Endothelial cell of umbilical vein (primary cell): ENCODE measurements around the gene STRA6. TPM values are rescaled to one million over a fixed set of nuclear protein-coding genes. Genes with fewer than 3 reads are reported as not detected.

Experiments
- BruUV-seq: library from RNA; stranded (reverse); fragments of 400-500 nt; replicated peaks from 2 replicates; lab custom pipeline; 2021; lab: Mats Ljungman, UMichigan
- CTCF ChIA-PET: fragments of 300-600, 350-600 bp; sonication (Branson Sonifier 250); formaldehyde crosslinking; loops from one replicate; lab custom pipeline; 2021; ENCODE audit warnings: antibody characterized with exemption, inconsistent platforms; lab: Charles Lee
- POLR2A ChIA-PET: fragments of 300-600, 350-600 bp; sonication (Branson Sonifier 250); formaldehyde crosslinking; loops from one replicate; lab custom pipeline; 2021; ENCODE audit warnings: antibody characterized with exemption, inconsistent platforms; lab: Charles Lee
- DNase-seq: peaks from one replicate; pipeline ENCODE4 v3.0.0-alpha.2; 2011; ENCODE audit warnings: low read depth, low spot score
- FAIRE-seq: peaks from 2 replicates; lab custom pipeline; 2011; peaks lifted over from hg19 to GRCh38; lab: Jason Lieb, UNC
- H2AFZ ChIP-seq: 2 replicates; pipeline ENCODE4 v1.6.0; 2012; ENCODE audit warnings: low read depth, low read length, control low read depth, inconsistent platforms
- H3K27ac ChIP-seq: 2 replicates; pipeline ENCODE4 v1.5.1; 2011; ENCODE audit warnings: low read depth, mild to moderate bottlenecking, control low read depth, low read length, moderate library complexity; ENCODE audit not compliant: insufficient read depth
- H3K27me3 ChIP-seq, 2 experiments: 2 replicates each; pipeline versions ENCODE4 v1.6.0 to v1.6.1; 2011; ENCODE audit warnings: low read length in 2 of 2, mixed read lengths in 1 of 2; ENCODE audit not compliant: control insufficient read depth in 2 of 2, insufficient read depth in 2 of 2
- H3K36me3 ChIP-seq, 2 experiments: 2 replicates in 1 of 2; 3 replicates in 1 of 2; pipeline ENCODE4 v1.5.1; 2011; ENCODE audit warnings: low read length in 2 of 2, mild to moderate bottlenecking in 1 of 2, moderate library complexity in 1 of 2; ENCODE audit not compliant: control insufficient read depth in 2 of 2, insufficient read depth in 2 of 2; ENCODE audit errors: extremely low read depth in 1 of 2
- H3K4me1 ChIP-seq: 3 replicates; pipeline ENCODE4 v1.5.1; 2011; ENCODE audit warnings: mild to moderate bottlenecking, low read length; ENCODE audit not compliant: control insufficient read depth, insufficient read depth; ENCODE audit errors: extremely low read depth
- H3K4me2 ChIP-seq: 2 replicates; pipeline ENCODE4 v1.6.1; 2011; ENCODE audit warnings: low read length, control low read depth, mixed read lengths; ENCODE audit not compliant: insufficient read depth
- H3K4me3 ChIP-seq, 3 experiments: fragments of 200-600 bp in 1 of 3; sonication (generic), shearing (Covaris generic) in 1 of 3; replicated peaks in 1 of 3; 2 replicates each; pipeline ENCODE4 v1.5.1; 2011 to 2016; ENCODE audit warnings: control low read depth in 3 of 3, low read length in 3 of 3, mild to moderate bottlenecking in 2 of 3, inconsistent platforms in 1 of 3, low read depth in 1 of 3, moderate library complexity in 1 of 3; ENCODE audit not compliant: insufficient read depth in 1 of 3
- H3K79me2 ChIP-seq: 2 replicates; pipeline ENCODE4 v1.6.0; 2012; ENCODE audit warnings: low read length, inconsistent platforms; ENCODE audit not compliant: control insufficient read depth, insufficient read depth
- H3K9ac ChIP-seq: replicated peaks from 2 replicates; pipeline ENCODE3; 2011; ENCODE audit warnings: low read length, control low read depth; ENCODE audit not compliant: insufficient read depth; ENCODE audit errors: extremely low read depth
- H3K9me1 ChIP-seq: replicated peaks from 3 replicates; pipeline ENCODE4 v1.6.0; 2011; ENCODE audit warnings: mild to moderate bottlenecking, low read length; ENCODE audit not compliant: control insufficient read depth, insufficient read depth; ENCODE audit errors: extremely low read depth
- H3K9me3 ChIP-seq: replicated peaks from 2 replicates; pipeline ENCODE4 v1.5.1; 2012; ENCODE audit warnings: low read length, inconsistent platforms; ENCODE audit not compliant: control insufficient read depth, insufficient read depth
- H4K20me1 ChIP-seq: replicated peaks from 2 replicates; pipeline ENCODE3; 2011; ENCODE audit warnings: mild to moderate bottlenecking, low read length; ENCODE audit not compliant: control insufficient read depth, insufficient read depth; ENCODE audit errors: extremely low read depth
- EZH2 ChIP-seq: IDR thresholded peaks from 2 replicates; pipeline ENCODE4 v1.6.1; 2012; ENCODE audit warnings: borderline replicate concordance, low read depth, mild to moderate bottlenecking, moderate library complexity, low read length, inconsistent platforms; ENCODE audit not compliant: severe bottlenecking
- FOS ChIP-seq: IDR thresholded peaks from 2 replicates; pipeline ENCODE4 v1.6.1; 2011; ENCODE audit warnings: mild to moderate bottlenecking, low read length, moderate library complexity, borderline replicate concordance; ENCODE audit not compliant: insufficient read depth
- GATA2 ChIP-seq: IDR thresholded peaks from 2 replicates; pipeline ENCODE4 v1.7.0; 2011; ENCODE audit warnings: low read depth, mild to moderate bottlenecking, moderate library complexity, mixed read lengths, low read length; ENCODE audit not compliant: insufficient read length, insufficient read depth
- JUN ChIP-seq: IDR thresholded peaks from 2 replicates; pipeline ENCODE4 v1.6.1; 2011; ENCODE audit warnings: borderline replicate concordance, low read depth; ENCODE audit not compliant: insufficient read length, insufficient read depth
- MYC ChIP-seq: IDR thresholded peaks from one replicate; pipeline ENCODE4 v1.6.1; 2011; ENCODE audit warnings: mild to moderate bottlenecking, low read depth, low read length
- POLR2A ChIP-seq: IDR thresholded peaks from 2 replicates; pipeline ENCODE4 v1.6.1; 2012; ENCODE audit warnings: low read depth, mild to moderate bottlenecking, control low read depth, low read length
- POLR2AphosphoS5 ChIP-seq: IDR thresholded peaks from 2 replicates; pipeline ENCODE4 v1.6.1; 2012; ENCODE audit warnings: low read depth, mild to moderate bottlenecking, control low read depth, low read length, moderate library complexity; ENCODE audit not compliant: insufficient read depth
- dilution Hi-C: fragments of 300-500 bp; cut with MboI; formaldehyde crosslinking; loops from one replicate; pipeline ENCODE4 v1.15.0; 2019; ENCODE audit warnings: low sequenced_read_pairs; ENCODE audit not compliant: extremely low pct_ligation_motif_present
- intact Hi-C: fragments of 100-400 bp; cut with micrococcal nuclease; formaldehyde crosslinking; loops from one replicate; pipeline ENCODE4 v1.10.0; 2022
- polyA plus RNA-seq, 4 experiments: library from polyadenylated mRNA; depleted of rRNA in 3 of 4; stranded (reverse) in 3 of 4; unstranded in 1 of 4; fragments of >200 nt; gene quantifications; 2 replicates each; pipeline versions ENCODE4 v1.2.1 to v1.2.3, GENCODE V29; 2011 to 2012; ENCODE audit warnings: missing spikeins in 1 of 4
- total RNA-seq: library from RNA; stranded (reverse); gene quantifications from 2 replicates; pipeline ENCODE4 v1.2.3, GENCODE V29; 2021
- TF ChIP-seq, protein P1 (sequence below), 2 donors: IDR thresholded peaks; 1 replicate in 1 of 2; 2 replicates in 1 of 2; pipeline ENCODE4 v1.5.1; 2011; ENCODE audit warnings: low read length in 2 of 2, mild to moderate bottlenecking in 2 of 2, moderate library complexity in 2 of 2, control low read depth in 1 of 2, inconsistent platforms in 1 of 2, low read depth in 1 of 2; ENCODE audit not compliant: insufficient read depth in 1 of 2; ENCODE audit errors: extremely low read depth in 1 of 2
- TF ChIP-seq, protein P2 (sequence below): IDR thresholded peaks from 2 replicates; pipeline ENCODE4 v1.6.1; 2011; ENCODE audit not compliant: insufficient read depth, insufficient read length

The STRA6 gene
- total and polyA plus RNA-seq, 2 donors (not counting 3 experiments of a cell fraction or from before 2014, with no cell fraction given), result not detected

DNA sequence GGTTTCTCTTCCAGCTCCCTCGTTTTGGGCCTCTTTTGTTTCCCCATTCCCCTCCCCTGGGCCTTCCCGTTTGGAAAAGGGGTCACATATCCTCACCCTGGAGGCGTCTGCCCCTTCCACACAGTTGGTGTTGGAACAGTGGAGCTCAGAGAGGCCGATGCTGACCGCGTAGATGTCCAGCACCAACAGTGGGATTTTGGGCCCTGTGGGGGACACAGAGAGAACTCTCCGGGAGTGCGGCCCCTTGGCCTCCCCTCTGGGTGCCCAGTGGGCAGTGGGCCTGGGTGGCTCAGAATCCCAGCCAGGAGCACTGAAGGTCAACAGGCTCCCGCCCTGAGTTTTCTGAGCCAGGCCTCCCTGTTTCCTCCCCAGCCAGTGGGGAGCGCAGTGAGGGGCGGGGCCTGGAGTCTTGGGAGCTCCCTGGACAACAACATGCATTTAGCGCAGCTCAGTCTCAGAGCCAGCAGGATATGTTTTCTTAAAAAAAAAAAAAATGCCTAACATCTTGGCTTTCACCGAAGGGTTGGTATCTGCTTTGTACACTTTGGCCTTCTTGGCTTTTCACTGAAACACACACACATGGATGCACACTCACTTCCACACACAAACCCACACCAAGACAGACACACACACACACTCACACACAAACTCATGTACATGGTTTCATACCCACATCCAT, 29.7 kb downstream of the STRA6 start:
- TF ChIP-seq, protein P1, sequence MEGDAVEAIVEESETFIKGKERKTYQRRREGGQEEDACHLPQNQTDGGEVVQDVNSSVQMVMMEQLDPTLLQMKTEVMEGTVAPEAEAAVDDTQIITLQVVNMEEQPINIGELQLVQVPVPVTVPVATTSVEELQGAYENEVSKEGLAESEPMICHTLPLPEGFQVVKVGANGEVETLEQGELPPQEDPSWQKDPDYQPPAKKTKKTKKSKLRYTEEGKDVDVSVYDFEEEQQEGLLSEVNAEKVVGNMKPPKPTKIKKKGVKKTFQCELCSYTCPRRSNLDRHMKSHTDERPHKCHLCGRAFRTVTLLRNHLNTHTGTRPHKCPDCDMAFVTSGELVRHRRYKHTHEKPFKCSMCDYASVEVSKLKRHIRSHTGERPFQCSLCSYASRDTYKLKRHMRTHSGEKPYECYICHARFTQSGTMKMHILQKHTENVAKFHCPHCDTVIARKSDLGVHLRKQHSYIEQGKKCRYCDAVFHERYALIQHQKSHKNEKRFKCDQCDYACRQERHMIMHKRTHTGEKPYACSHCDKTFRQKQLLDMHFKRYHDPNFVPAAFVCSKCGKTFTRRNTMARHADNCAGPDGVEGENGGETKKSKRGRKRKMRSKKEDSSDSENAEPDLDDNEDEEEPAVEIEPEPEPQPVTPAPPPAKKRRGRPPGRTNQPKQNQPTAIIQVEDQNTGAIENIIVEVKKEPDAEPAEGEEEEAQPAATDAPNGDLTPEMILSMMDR (IDR thresholded peaks at IDR 0.05; ENCODE audit: extremely low read depth in 1 of 2, insufficient read depth in 1 of 2, low read depth in 1 of 2, low read length in 2 of 2), result no peak
- TF ChIP-seq JUN, result no peak
- DNase-seq (no peak), FAIRE-seq (no peak)
- dilution Hi-C loops (no loop called here), intact Hi-C loops (no loop called here)
- CTCF ChIA-PET, result interaction anchor here (0.9 to 1.3 kb wide), 2 partner anchors 28 to 148 kb away, joined by 3 read pairs; no protein-coding TSS in a partner anchor
- POLR2A ChIA-PET, result no interaction called here
- H3K27ac ChIP-seq, result no peak overlapping the region
- H2AFZ ChIP-seq, result no peak overlapping the region
- H3K9me3 ChIP-seq, result no peaks in the 10 kb centered on the region
- no peaks in the 10 kb centered on the region for H3K27me3 ChIP-seq
- no peak overlapping the region for H3K4me3 ChIP-seq
- no TSS peak for BruUV-seq
- peaks cover under 1% of the 10 kb centered on the region for H3K4me1 ChIP-seq
- H3K9ac ChIP-seq, result no peak overlapping the region
- H3K4me2 ChIP-seq, result no peak overlapping the region
- no peaks in the 10 kb centered on the region for H3K79me2 ChIP-seq
- no peaks in the 10 kb centered on the region for H4K20me1 ChIP-seq
- H3K36me3 ChIP-seq, result no peaks in the 10 kb centered on the region
- H3K9me1 ChIP-seq, result no peaks in the 10 kb centered on the region

DNA sequence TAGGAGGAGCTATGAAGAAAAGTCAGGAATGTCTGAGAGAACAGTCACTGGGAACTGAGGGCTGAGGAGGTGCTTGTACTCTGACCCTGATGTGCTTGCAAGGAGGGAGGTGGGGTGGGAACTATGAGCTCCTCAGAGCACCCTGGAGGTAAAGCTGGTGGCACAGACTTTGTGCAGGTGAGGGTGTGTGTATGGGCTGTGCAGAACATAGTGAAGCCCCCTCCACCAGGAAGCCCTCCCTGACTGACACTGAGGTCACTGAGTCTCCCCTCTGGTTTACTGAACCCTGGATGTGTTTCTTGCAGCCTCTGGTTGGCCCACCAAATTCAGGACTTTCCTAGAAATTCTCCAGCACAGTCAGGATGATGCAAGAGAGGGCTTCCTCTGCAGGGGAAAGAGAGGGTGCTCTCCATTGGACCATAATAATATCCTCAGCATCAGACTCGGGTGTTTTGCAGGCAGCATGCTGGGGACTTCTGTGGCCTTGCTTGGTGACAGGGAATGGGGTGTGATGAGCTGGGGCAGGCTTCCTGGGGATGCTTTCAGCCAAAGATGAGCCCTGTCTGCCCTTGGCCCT, 30.5 kb downstream of the STRA6 start:
- H3K79me2 ChIP-seq, result no peaks in the 10 kb centered on the region
- ChIA-PET POLR2A (no interaction called here), CTCF (interaction anchor here (1.3 kb wide), 1 partner anchor 149 kb away, joined by 3 read pairs; no protein-coding TSS in a partner anchor)
- FAIRE-seq, result no peak
- no peak overlapping the region for H2AFZ ChIP-seq
- dilution Hi-C loops, result no loop called here
- H3K4me2 ChIP-seq, result no peak overlapping the region
- no peaks in the 10 kb centered on the region for H3K4me1 ChIP-seq
- H4K20me1 ChIP-seq, result no peaks in the 10 kb centered on the region
- H3K36me3 ChIP-seq, result no peaks in the 10 kb centered on the region
- no peaks in the 10 kb centered on the region for H3K9me3 ChIP-seq
- TF ChIP-seq, protein P2, sequence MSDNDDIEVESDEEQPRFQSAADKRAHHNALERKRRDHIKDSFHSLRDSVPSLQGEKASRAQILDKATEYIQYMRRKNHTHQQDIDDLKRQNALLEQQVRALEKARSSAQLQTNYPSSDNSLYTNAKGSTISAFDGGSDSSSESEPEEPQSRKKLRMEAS, result no peak
- TF ChIP-seq FOS (no peak), EZH2 (no peak), POLR2AphosphoS5 (no peak), JUN (no peak), MYC (no peak), POLR2A (no peak), GATA2 (no peak)
- TF ChIP-seq, protein P1 (IDR thresholded peaks at IDR 0.05; ENCODE audit: extremely low read depth in 1 of 2, insufficient read depth in 1 of 2, low read depth in 1 of 2, low read length in 2 of 2), result no peak
- H3K27ac ChIP-seq, result no peak overlapping the region
- DNase-seq, result no peak
- no peak overlapping the region for H3K9ac ChIP-seq
- no peaks in the 10 kb centered on the region for H3K27me3 ChIP-seq
- BruUV-seq, result no TSS peak
- H3K9me1 ChIP-seq, result no peaks in the 10 kb centered on the region
- H3K4me3 ChIP-seq, result no peak overlapping the region
- intact Hi-C loops, result no loop called here
